Endodermal cell (in vitro differentiated cells): ENCODE results near the gene ALDOA. TPM values are rescaled to one million over a fixed set of nuclear protein-coding genes. Genes with fewer than 3 reads are reported as not detected.
"Not testable (repeated sequence)": the region's sequence is repeated elsewhere in the genome, so short reads cannot be mapped to it uniquely, and the experiment has no call there.

Experiments
- DNase-seq: peaks from one replicate; pipeline ENCODE4 v3.0.0-alpha.2; 2017
- H3K27ac ChIP-seq: 2 replicates; pipeline ENCODE4 v1.5.1; 2013; ENCODE audit warnings: mild to moderate bottlenecking, low read depth, low read length, moderate library complexity
- H3K27me3 ChIP-seq: 2 replicates; pipeline ENCODE4 v1.6.1; 2013; ENCODE audit warnings: mild to moderate bottlenecking, low read length, moderate library complexity; ENCODE audit not compliant: insufficient read depth, control insufficient read depth, poor library complexity, severe bottlenecking
- H3K36me3 ChIP-seq: 2 replicates; pipeline ENCODE4 v1.7.0; 2013; ENCODE audit warnings: mild to moderate bottlenecking, low read length, moderate library complexity; ENCODE audit not compliant: control insufficient read depth, insufficient read depth
- H3K4me1 ChIP-seq: one replicate; pipeline ENCODE4 v1.7.0; 2013; ENCODE audit warnings: low read length; ENCODE audit not compliant: control insufficient read depth, insufficient read depth
- H3K4me3 ChIP-seq: 2 replicates; pipeline ENCODE4 v1.5.1; 2013; ENCODE audit warnings: mild to moderate bottlenecking, low read length, moderate library complexity
- H3K9ac ChIP-seq: 2 replicates; pipeline ENCODE4 v1.6.1; 2013; ENCODE audit warnings: mild to moderate bottlenecking, low read length, moderate library complexity; ENCODE audit not compliant: poor library complexity, severe bottlenecking; ENCODE audit errors: extremely low read depth
- H3K9me3 ChIP-seq: 2 replicates; pipeline ENCODE4 v1.6.1; 2013; ENCODE audit warnings: mild to moderate bottlenecking, low read length, moderate library complexity; ENCODE audit not compliant: control insufficient read depth
- H3K27ac Mint-ChIP-seq: 2 replicates; pipeline ENCODE4 v1.8.0; 2020; ENCODE audit warnings: mixed read lengths
- H3K27me3 Mint-ChIP-seq: 2 replicates; pipeline ENCODE4 v1.8.0; 2021; ENCODE audit warnings: mild to moderate bottlenecking, mixed read lengths; ENCODE audit not compliant: insufficient read depth
- H3K36me3 Mint-ChIP-seq: 2 replicates; pipeline ENCODE4 v1.8.0; 2020; ENCODE audit warnings: low read depth, mixed read lengths
- H3K4me1 Mint-ChIP-seq: 2 replicates; pipeline ENCODE4 v1.8.0; 2020; ENCODE audit warnings: mixed read lengths
- H3K4me3 Mint-ChIP-seq: 2 replicates; pipeline ENCODE4 v1.8.0; 2020; ENCODE audit warnings: mild to moderate bottlenecking, moderate library complexity, mixed read lengths
- H3K9me3 Mint-ChIP-seq: 2 replicates; pipeline ENCODE4 v1.8.0; 2020; ENCODE audit warnings: mild to moderate bottlenecking, mixed read lengths
- WGBS, 2 experiments: methylation state at CpG; one replicate each; pipeline versions ENCODE4 v1.1.5 to v1.1.7; 2013; ENCODE audit warnings: missing lambda C conversion rate in 2 of 2, mixed read lengths in 1 of 2; ENCODE audit not compliant: insufficient coverage in 1 of 2, insufficient read length in 1 of 2; 5-methylcytosine and 5-hydroxymethylcytosine counted together
- total RNA-seq, 2 donors: library from RNA; stranded (reverse); fragmentation: NEBNext Ultra II Directional in 1 of 2; extraction: Animal tissue kit (Norgen Biotek cat#: 25700) in 1 of 2; gene quantifications; 2 replicates in 1 of 2; 3 replicates in 1 of 2; pipeline ENCODE4 v1.2.1, GENCODE V29; 2021
- TF ChIP-seq, protein P1 (sequence below): fragments of 200-600 bp; sonication (generic); conservative IDR thresholded peaks from 2 replicates; pipeline ENCODE4 v1.5.0; 2021; ENCODE audit warnings: antibody characterized with exemption, mild to moderate bottlenecking

The ALDOA gene
- total RNA-seq, 2 donors from 2014 or later, result 645 to 652 TPM

DNA sequence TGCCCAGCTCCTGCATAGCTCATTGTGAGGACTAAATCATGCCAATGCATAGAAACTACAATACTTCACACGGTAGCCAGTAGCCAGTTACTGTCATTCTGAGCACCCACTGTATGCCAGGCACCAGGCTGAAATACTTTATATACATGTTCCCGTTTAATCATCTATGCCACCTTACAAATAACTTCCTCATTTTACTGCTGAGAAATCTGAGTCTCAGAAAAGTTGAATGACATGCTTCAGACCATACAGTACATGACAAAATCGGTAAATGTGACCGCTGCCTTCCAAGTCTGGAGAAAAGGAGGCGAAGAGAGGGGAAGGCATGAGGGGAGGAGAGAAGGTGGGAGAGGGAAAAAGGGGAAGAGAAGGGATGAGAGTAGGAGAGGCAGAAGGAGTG lies 25.3 kb upstream of the ALDOA start:
- H3K27ac ChIP-seq, result no peak overlapping the region
- no peak overlapping the region for H3K9ac ChIP-seq
- no peak overlapping the region for H3K4me3 Mint-ChIP-seq
- no peak overlapping the region for H3K4me3 ChIP-seq
- no peaks in the 10 kb centered on the region for H3K9me3 Mint-ChIP-seq
- H3K9me3 ChIP-seq, result no peaks in the 10 kb centered on the region
- no peak for DNase-seq
- WGBS, 2 experiments, result 61 to 87% methylated on average over 2 to 5 of the region's 5 CpGs
- H3K36me3 Mint-ChIP-seq, result no peaks in the 10 kb centered on the region
- peaks cover 29% of the 10 kb centered on the region for H3K27me3 Mint-ChIP-seq
- no peak overlapping the region for H3K27ac Mint-ChIP-seq
- peaks cover 23% of the 10 kb centered on the region for H3K27me3 ChIP-seq
- TF ChIP-seq, protein P1, sequence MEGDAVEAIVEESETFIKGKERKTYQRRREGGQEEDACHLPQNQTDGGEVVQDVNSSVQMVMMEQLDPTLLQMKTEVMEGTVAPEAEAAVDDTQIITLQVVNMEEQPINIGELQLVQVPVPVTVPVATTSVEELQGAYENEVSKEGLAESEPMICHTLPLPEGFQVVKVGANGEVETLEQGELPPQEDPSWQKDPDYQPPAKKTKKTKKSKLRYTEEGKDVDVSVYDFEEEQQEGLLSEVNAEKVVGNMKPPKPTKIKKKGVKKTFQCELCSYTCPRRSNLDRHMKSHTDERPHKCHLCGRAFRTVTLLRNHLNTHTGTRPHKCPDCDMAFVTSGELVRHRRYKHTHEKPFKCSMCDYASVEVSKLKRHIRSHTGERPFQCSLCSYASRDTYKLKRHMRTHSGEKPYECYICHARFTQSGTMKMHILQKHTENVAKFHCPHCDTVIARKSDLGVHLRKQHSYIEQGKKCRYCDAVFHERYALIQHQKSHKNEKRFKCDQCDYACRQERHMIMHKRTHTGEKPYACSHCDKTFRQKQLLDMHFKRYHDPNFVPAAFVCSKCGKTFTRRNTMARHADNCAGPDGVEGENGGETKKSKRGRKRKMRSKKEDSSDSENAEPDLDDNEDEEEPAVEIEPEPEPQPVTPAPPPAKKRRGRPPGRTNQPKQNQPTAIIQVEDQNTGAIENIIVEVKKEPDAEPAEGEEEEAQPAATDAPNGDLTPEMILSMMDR, result no peak
- H3K4me1 ChIP-seq, result no peaks in the 10 kb centered on the region
- H3K36me3 ChIP-seq, result no peaks in the 10 kb centered on the region
- no peaks in the 10 kb centered on the region for H3K4me1 Mint-ChIP-seq

DNA sequence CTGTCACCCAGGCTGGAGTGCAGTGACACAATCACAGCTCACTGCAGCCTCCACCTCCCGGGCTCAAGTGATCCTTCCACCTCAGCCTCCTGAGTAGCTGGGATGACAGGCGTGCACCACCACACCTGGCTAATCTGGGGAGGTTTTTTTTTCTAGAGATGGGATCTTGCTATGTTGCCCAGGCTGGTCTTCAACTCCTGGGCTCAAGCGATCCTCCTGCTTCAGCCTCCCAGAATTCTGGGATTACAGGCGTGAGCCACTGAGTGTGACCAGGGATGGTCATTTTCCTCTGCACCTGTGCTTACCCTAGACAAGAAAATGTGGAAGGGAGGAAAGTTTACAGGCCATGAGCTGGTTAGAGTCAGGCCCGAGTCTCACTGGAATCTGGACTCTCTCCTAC lies 24.9 kb upstream of the ALDOA start:
- H3K27me3 Mint-ChIP-seq, result peaks cover 26% of the 10 kb centered on the region
- DNase-seq, H3K36me3 ChIP-seq, H3K9ac ChIP-seq, H3K36me3 Mint-ChIP-seq, H3K4me3 Mint-ChIP-seq, H3K4me3 ChIP-seq, H3K9me3 ChIP-seq, H3K4me1 ChIP-seq, H3K9me3 Mint-ChIP-seq, H3K4me1 Mint-ChIP-seq, H3K27ac Mint-ChIP-seq, H3K27ac ChIP-seq: not testable (repeated sequence)
- 92 to 97% methylated on average over 3 to 5 of the region's 5 CpGs for WGBS, 2 experiments
- H3K27me3 ChIP-seq, result peaks cover 18% of the 10 kb centered on the region

- DNase-seq, result no peak
- Mint-ChIP-seq H3K4me3 (no peak overlapping the region), H3K4me1 (no peaks in the 10 kb centered on the region), H3K27ac (no peak overlapping the region), H3K36me3 (no peaks in the 10 kb centered on the region), H3K9me3 (no peaks in the 10 kb centered on the region), H3K27me3 (peaks cover 18% of the 10 kb centered on the region)
- no peaks in the 10 kb centered on the region for H3K4me1 ChIP-seq
- no peaks in the 10 kb centered on the region for H3K36me3 ChIP-seq
- no peak overlapping the region for H3K9ac ChIP-seq
- no peak overlapping the region for H3K4me3 ChIP-seq
- H3K9me3 ChIP-seq, result no peaks in the 10 kb centered on the region
- TF ChIP-seq, protein P1, result peak; percentile 72
- no peak overlapping the region for H3K27ac ChIP-seq
- peaks cover 8% of the 10 kb centered on the region for H3K27me3 ChIP-seq
- 43 to 60% methylated on average over 1 of the region's 5 CpGs for WGBS, 2 experiments
Observed at GRCh38 chr16:30041841-30042240, 23.7 kb upstream of the ALDOA start.

- Histone ChIP-seq H3K27me3 (no peaks in the 10 kb centered on the region), H3K4me3 (no peak overlapping the region), H3K9me3 (no peaks in the 10 kb centered on the region), H3K4me1 (no peaks in the 10 kb centered on the region), H3K9ac (no peak overlapping the region), H3K36me3 (no peaks in the 10 kb centered on the region), H3K27ac (no peak overlapping the region)
- Mint-ChIP-seq H3K9me3 (no peaks in the 10 kb centered on the region), H3K36me3 (no peaks in the 10 kb centered on the region), H3K4me1 (no peaks in the 10 kb centered on the region), H3K27ac (no peak overlapping the region), H3K4me3 (no peak overlapping the region), H3K27me3 (peaks cover 7% of the 10 kb centered on the region)
- TF ChIP-seq, protein P1, result no peak
- DNase-seq, result no peak
- 88 to 93% methylated on average over 7 to 8 of the region's 8 CpGs for WGBS, 2 experiments
Observed at GRCh38 chr16:30046178-30046577, 19.4 kb upstream of the ALDOA start.
